Body of pancreas (tissue), 4 donors: ENCODE data around the gene AIP. TPM values are rescaled to one million over a fixed set of nuclear protein-coding genes. Genes with fewer than 3 reads are reported as not detected.

Experiments used
- ATAC-seq: fragments of 150-250 bp; one replicate; pipeline ENCODE4 v1.9.1; 2016
- DNase-seq, 4 donors: peaks; one replicate each; pipeline ENCODE4 v3.0.0-alpha.2; 2019
- H3K27ac ChIP-seq, 4 donors: fragments of 200-600 bp; sonication (generic); 1 replicate in 3 of 4; 2 replicates in 1 of 4; pipeline versions ENCODE4 v1.5.1 to v1.6.1; 2016 to 2019; ENCODE audit warnings: mild to moderate bottlenecking in 1 of 4, mixed read lengths in 1 of 4, moderate library complexity in 1 of 4
- H3K27me3 ChIP-seq, 2 donors: fragments of 200-600 bp; sonication (generic); one replicate each; pipeline ENCODE4 v1.6.0; 2016; ENCODE audit warnings: mild to moderate bottlenecking in 1 of 2
- H3K36me3 ChIP-seq, 2 donors: fragments of 200-600 bp; sonication (generic); replicated peaks in 1 of 2; 2 replicates each; pipeline ENCODE4 v1.5.1; 2016; ENCODE audit warnings: low read depth in 2 of 2; ENCODE audit not compliant: insufficient read depth in 1 of 2
- H3K4me1 ChIP-seq: fragments of 200-600 bp; sonication (generic); one replicate; pipeline ENCODE4 v1.6.0; 2016
- H3K4me3 ChIP-seq, 2 donors: fragments of 200-600 bp; sonication (generic); 1 replicate in 1 of 2; 2 replicates in 1 of 2; pipeline ENCODE4 v1.5.1; 2016 to 2019
- H3K9me3 ChIP-seq, 3 donors: fragments of 200-600 bp; sonication (generic); 1 replicate in 2 of 3; 2 replicates in 1 of 3; pipeline ENCODE4 v1.5.1; 2016
- POLR2A ChIP-seq, 3 donors: fragments of 450-650 bp; IDR thresholded peaks; one replicate each; pipeline ENCODE4 v1.6.1; 2016; ENCODE audit warnings: antibody characterized with exemption in 3 of 3, mild to moderate bottlenecking in 2 of 3
- WGBS, 2 donors: methylation state at CpG; one replicate each; pipeline ENCODE4 v1.1.5; 2017; 5-methylcytosine and 5-hydroxymethylcytosine counted together
- intact Hi-C: fragments of 100-400 bp; cut with DNase I; formaldehyde crosslinking; loops from one replicate; pipeline ENCODE4 v1.15.1; 2023
- total RNA-seq, 2 donors: library from RNA; depleted of rRNA; stranded (reverse); fragments of >200 nt; gene quantifications; one replicate each; pipeline ENCODE4 v1.1.0, GENCODE V29; 2016
- TF ChIP-seq, protein P1 (sequence below), 7 experiments: fragments of 450-650 bp in 4 of 7; fragments of 200-600 bp in 3 of 7; sonication (generic) in 3 of 7; IDR thresholded peaks; one replicate each; pipeline ENCODE4 v1.5.1; 2016 to 2019; ENCODE audit warnings: antibody characterized with exemption in 7 of 7

The AIP gene
- 10 to 100 TPM; 21.4 to 39.7 TPM for total RNA-seq

DNA sequence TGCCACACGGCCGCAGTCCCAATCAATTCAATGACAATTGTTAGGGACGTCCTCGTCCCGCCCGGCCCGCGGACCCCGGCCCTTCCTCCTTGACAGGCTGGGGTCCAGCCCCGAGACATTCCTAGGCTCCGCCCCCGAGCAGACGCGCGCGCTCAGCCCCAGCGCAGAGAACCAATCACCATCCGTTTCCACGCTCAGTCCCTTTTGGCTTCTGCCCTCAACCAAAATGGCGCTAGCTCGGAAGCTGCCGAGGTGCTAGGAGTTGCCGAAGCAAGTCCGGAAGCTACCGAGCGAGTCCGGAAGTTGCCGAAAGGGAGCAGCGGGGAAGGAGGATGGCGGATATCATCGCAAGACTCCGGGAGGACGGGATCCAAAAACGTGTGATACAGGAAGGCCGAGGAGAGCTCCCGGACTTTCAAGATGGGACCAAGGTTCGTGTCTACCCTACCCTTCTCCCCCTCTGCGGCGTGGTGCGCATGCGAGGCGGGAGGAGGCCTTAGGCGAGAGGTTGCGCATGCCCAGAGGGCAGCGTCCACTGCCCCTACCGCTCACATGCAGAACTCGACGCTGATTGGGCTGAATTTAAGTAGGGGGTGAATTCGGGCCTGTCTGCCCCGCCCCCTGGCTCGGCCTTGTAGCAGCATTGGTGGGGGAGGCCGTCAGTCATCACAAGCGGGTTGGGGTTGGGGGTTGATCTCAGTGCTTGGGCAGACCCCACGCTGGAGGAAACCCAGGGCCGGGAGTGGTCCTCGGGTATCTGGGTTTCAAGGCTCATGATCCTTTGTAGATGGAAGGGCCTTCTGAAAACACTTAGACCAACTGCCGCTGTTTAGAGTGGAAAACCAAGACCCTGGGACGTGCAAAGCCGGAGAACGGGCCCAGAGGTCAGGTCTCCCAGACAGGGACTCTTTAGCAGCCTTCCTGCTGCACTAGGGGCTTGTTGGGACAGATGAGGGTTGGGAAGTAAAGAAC is at the start of gene AIP:
Gene AIP, plus strand, starts transcription at position 200 of the 972 bp plus-strand sequence. Its CDS starts 133 bp downstream, at position 333.
- peak in 2 of 3 donors; percentile 63 to 72 for TF ChIP-seq POLR2A (IDR thresholded peaks at IDR 0.05)
- TF ChIP-seq, protein P1, sequence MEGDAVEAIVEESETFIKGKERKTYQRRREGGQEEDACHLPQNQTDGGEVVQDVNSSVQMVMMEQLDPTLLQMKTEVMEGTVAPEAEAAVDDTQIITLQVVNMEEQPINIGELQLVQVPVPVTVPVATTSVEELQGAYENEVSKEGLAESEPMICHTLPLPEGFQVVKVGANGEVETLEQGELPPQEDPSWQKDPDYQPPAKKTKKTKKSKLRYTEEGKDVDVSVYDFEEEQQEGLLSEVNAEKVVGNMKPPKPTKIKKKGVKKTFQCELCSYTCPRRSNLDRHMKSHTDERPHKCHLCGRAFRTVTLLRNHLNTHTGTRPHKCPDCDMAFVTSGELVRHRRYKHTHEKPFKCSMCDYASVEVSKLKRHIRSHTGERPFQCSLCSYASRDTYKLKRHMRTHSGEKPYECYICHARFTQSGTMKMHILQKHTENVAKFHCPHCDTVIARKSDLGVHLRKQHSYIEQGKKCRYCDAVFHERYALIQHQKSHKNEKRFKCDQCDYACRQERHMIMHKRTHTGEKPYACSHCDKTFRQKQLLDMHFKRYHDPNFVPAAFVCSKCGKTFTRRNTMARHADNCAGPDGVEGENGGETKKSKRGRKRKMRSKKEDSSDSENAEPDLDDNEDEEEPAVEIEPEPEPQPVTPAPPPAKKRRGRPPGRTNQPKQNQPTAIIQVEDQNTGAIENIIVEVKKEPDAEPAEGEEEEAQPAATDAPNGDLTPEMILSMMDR (IDR thresholded peaks at IDR 0.05): peak in 4 of 7 experiments; percentile 31 to 39 (median 36)
- peak within 1 kb of the TSS in 1 of 2 donors; percentile 61 for H3K4me3 ChIP-seq
- no peaks in the 10 kb centered on the region for H3K9me3 ChIP-seq
- H3K27ac ChIP-seq: peak within 1 kb of the TSS; percentile 39 to 94 (median 74)
- H3K27me3 ChIP-seq: no peaks in the 10 kb centered on the region
- WGBS, 2 donors: 9 to 16% methylated on average over 45 to 60 of the region's 60 CpGs
- ATAC-seq (peak; percentile 99), DNase-seq (peak; percentile 98 to 99 (median 98))
- intact Hi-C loops: no loop called here
- peaks cover 24% of the 10 kb centered on the region for H3K4me1 ChIP-seq
- H3K36me3 ChIP-seq: no peaks in the 10 kb centered on the region

DNA sequence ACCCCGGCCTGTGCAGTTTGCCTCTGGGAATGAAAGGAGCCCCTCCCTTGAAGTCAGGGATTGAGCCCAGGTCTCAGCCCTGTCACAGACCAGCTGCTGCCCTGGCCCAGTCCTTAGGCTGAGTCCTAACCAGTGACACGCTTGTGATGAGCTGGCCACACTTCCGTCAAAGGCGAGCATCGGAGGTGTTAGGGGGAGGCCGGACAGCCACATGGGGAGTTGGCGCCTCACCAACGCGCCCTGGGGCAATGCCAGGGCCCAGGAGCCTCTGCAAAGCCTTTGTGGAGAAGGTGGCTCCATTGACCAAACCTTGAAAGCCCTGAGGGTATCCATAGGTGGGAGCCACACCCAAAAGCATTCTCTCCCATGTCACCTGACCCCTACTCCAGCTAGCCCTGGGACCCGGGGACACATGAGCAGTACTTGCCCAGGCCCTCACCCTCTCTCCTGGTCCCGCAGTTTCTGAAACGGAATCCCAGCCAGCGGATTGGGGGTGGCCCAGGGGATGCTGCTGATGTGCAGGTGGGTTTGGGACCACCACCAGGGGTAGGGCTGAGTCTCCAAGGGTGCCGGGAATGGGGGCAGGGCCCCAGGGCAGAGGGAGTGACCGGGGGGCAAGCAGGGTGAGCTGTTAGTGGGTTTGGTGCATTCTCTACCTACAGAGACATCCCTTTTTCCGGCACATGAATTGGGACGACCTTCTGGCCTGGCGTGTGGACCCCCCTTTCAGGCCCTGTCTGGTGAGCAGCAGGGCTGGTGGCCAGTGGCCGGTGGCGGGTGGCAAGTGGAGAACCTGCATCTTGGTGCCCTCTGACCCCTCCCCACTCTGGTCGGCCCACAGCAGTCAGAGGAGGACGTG is 49.1 kb upstream of the AIP start:
- TF ChIP-seq, protein P1 (IDR thresholded peaks at IDR 0.05): no peak
- no peak for TF ChIP-seq POLR2A (IDR thresholded peaks at IDR 0.05)
- Histone ChIP-seq H3K27ac (no peak overlapping the region), H3K9me3 (no peaks in the 10 kb centered on the region), H3K36me3 (peaks cover 0 to 4% of the 10 kb centered on the region in 2 donors), H3K4me3 (no peak overlapping the region), H3K4me1 (peaks cover 15% of the 10 kb centered on the region), H3K27me3 (no peaks in the 10 kb centered on the region)
- DNase-seq (peak in 1 of 4 donors; percentile 14), ATAC-seq (no peak)
- intact Hi-C loops: no loop called here
- WGBS, 2 donors: 85 to 98% methylated on average over 8 to 21 of the region's 22 CpGs

DNA sequence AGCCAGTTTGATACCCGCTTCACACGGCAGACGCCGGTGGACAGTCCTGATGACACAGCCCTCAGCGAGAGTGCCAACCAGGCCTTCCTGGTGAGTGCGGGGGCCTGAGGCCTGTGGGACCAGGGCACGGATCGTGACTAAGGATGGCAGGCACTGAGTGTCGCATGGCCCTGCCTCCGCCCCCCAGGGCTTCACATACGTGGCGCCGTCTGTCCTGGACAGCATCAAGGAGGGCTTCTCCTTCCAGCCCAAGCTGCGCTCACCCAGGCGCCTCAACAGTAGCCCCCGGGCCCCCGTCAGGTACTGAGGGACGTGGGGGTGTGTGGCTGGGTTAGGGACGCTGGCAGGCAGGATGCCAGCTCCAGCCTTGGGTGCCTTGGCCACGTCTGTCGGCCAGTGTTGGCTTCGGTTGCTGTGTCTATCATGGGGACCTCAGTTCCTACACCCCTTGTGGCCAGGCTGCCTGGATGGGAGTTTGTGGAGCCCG is 48.4 kb upstream of the AIP start:
- intact Hi-C loops: no loop called here
- ATAC-seq: no peak
- Histone ChIP-seq H3K27ac (no peak overlapping the region), H3K9me3 (no peaks in the 10 kb centered on the region), H3K36me3 (peaks cover 0 to 4% of the 10 kb centered on the region in 2 donors), H3K4me3 (no peak overlapping the region), H3K4me1 (peaks cover 9% of the 10 kb centered on the region), H3K27me3 (no peaks in the 10 kb centered on the region)
- TF ChIP-seq POLR2A (IDR thresholded peaks at IDR 0.05): no peak
- TF ChIP-seq, protein P1 (IDR thresholded peaks at IDR 0.05): no peak
- no peak for DNase-seq
- WGBS, 2 donors: 74 to 92% methylated on average over 6 to 20 of the region's 23 CpGs

DNA sequence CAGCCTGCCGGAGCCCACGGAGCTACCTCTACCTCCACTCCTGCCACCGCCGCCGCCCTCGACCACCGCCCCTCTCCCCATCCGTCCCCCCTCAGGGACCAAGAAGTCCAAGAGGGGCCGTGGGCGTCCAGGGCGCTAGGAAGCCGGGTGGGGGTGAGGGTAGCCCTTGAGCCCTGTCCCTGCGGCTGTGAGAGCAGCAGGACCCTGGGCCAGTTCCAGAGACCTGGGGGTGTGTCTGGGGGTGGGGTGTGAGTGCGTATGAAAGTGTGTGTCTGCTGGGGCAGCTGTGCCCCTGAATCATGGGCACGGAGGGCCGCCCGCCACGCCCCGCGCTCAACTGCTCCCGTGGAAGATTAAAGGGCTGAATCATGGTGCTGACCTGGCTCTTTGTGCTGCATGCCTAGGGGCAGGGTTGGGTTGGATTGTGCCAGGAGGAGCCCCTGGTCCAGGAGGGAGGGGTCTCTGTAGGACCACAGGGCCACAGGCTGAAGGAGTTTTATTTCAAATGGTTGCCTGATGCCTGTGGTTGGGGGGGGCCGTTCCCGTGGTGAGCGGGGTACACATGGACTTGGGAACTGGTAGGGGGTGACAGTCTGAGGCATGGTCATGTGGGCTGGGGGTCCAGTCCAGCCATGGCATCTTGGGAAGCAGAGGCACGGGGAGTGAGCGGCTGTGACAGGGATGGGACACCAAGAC is 47.6 kb upstream of the AIP start:
- DNase-seq: no peak
- no peaks in the 10 kb centered on the region for H3K9me3 ChIP-seq
- peaks cover 0 to 4% of the 10 kb centered on the region in 2 donors for H3K36me3 ChIP-seq
- intact Hi-C loops: no loop called here
- H3K27me3 ChIP-seq: no peaks in the 10 kb centered on the region
- ATAC-seq: no peak
- H3K27ac ChIP-seq: no peak overlapping the region
- peaks cover 2% of the 10 kb centered on the region for H3K4me1 ChIP-seq
- H3K4me3 ChIP-seq: no peak overlapping the region
- WGBS, 2 donors: 83 to 84% methylated on average over 15 to 26 of the region's 26 CpGs
- TF ChIP-seq POLR2A (IDR thresholded peaks at IDR 0.05): no peak
- TF ChIP-seq, protein P1 (IDR thresholded peaks at IDR 0.05): no peak
